Body of pancreas (tissue), 4 donors: Measurements from ENCODE around the gene GOT1.

Source experiments
- POLR2A ChIP-seq, 3 donors: fragments of 450-650 bp; IDR thresholded peaks; one replicate each; pipeline ENCODE4 v1.6.1; 2016; ENCODE audit warnings: antibody characterized with exemption in 3 of 3, mild to moderate bottlenecking in 2 of 3
- TF ChIP-seq, protein P1 (sequence below), 7 experiments: fragments of 450-650 bp in 4 of 7; fragments of 200-600 bp in 3 of 7; sonication (generic) in 3 of 7; IDR thresholded peaks; one replicate each; pipeline ENCODE4 v1.5.1; 2016 to 2019; ENCODE audit warnings: antibody characterized with exemption in 7 of 7

DNA sequence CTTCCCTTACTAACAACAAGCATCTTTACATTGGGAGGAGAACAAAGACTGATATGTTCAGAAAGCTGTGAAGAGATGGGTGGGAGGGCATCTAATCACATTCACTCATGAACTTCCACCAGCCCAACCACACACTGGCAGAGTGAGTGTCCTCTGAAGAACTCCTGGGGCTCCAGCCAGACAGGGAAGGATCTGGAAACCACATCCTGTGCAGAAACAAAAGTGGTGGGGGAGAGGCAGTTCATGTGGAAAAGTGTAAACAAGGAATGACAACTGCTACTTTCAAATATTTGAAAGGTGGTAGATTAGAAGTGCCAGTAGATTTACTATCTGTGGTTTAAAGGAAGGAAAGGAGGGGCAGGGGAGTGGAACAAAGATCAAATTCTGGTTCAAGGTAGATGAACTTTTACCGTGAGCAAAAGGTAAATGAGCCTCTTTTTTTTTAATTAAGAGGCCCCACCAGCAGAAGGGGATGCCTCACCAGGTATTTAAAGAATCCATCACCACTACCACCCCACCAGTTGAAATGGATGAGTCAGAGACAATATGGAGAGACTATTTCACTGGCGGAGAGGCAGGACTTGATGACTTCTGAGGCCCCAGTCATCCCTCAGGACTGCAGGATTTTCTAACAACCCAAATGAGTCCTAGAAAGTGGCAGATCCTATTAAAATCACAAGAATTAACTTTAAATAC, 34.5 kb downstream of the GOT1 start:
- TF ChIP-seq, protein P1, sequence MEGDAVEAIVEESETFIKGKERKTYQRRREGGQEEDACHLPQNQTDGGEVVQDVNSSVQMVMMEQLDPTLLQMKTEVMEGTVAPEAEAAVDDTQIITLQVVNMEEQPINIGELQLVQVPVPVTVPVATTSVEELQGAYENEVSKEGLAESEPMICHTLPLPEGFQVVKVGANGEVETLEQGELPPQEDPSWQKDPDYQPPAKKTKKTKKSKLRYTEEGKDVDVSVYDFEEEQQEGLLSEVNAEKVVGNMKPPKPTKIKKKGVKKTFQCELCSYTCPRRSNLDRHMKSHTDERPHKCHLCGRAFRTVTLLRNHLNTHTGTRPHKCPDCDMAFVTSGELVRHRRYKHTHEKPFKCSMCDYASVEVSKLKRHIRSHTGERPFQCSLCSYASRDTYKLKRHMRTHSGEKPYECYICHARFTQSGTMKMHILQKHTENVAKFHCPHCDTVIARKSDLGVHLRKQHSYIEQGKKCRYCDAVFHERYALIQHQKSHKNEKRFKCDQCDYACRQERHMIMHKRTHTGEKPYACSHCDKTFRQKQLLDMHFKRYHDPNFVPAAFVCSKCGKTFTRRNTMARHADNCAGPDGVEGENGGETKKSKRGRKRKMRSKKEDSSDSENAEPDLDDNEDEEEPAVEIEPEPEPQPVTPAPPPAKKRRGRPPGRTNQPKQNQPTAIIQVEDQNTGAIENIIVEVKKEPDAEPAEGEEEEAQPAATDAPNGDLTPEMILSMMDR (IDR thresholded peaks at IDR 0.05): no peak
- no peak for TF ChIP-seq POLR2A (IDR thresholded peaks at IDR 0.05)
